H1 (cell line): ENCODE data around the gene NCOA6. TPM values are rescaled to one million over a fixed set of nuclear protein-coding genes. Genes with fewer than 3 reads are reported as not detected.

Experiments
- POLR2AphosphoS5 ChIP-seq: IDR thresholded peaks from 2 replicates; pipeline ENCODE4 v1.6.1; 2011; ENCODE audit warnings: low read depth, low read length
- RXRA ChIP-seq: IDR thresholded peaks from 2 replicates; pipeline ENCODE4 v1.6.1; 2011; ENCODE audit warnings: low read depth, mild to moderate bottlenecking, low read length, moderate library complexity; ENCODE audit not compliant: insufficient read depth
- polyA plus RNA-seq, 7 experiments: library from polyadenylated mRNA; depleted of rRNA in 3 of 7; stranded (reverse) in 5 of 7; unstranded in 2 of 7; fragments of >200 nt in 5 of 7; fragments of 200-250 nt in 2 of 7; gene quantifications; 1 replicate in 5 of 7; 2 replicates in 1 of 7; 4 replicates in 1 of 7; pipeline versions ENCODE4 v1.2.1 to v1.2.3, GENCODE V29; 2011 to 2013; ENCODE audit warnings: missing spikeins in 2 of 7, mixed read lengths in 2 of 7
- total RNA-seq: library from RNA; stranded (reverse); fragmentation: NEBNext Ultra II Directional; extraction: Animal tissue kit (Norgen Biotek cat#: 25700); gene quantifications from 2 replicates; pipeline ENCODE4 v1.2.1, GENCODE V29; 2021
- TF ChIP-seq, protein P1 (sequence below): fragments of 300-600 bp; sonication (generic); IDR thresholded peaks from 2 replicates; pipeline ENCODE4 v1.7.1; 2012; ENCODE audit warnings: low read length, moderate library complexity, mild to moderate bottlenecking, inconsistent platforms; ENCODE audit not compliant: insufficient replicate concordance

NCOA6 gene
- total and polyA plus RNA-seq, 2 of the 8 experiments (the other 6 are each of a cell fraction or from before 2014, with no cell fraction given), result 9.0 to 9.5 TPM

- TF ChIP-seq, protein P1, sequence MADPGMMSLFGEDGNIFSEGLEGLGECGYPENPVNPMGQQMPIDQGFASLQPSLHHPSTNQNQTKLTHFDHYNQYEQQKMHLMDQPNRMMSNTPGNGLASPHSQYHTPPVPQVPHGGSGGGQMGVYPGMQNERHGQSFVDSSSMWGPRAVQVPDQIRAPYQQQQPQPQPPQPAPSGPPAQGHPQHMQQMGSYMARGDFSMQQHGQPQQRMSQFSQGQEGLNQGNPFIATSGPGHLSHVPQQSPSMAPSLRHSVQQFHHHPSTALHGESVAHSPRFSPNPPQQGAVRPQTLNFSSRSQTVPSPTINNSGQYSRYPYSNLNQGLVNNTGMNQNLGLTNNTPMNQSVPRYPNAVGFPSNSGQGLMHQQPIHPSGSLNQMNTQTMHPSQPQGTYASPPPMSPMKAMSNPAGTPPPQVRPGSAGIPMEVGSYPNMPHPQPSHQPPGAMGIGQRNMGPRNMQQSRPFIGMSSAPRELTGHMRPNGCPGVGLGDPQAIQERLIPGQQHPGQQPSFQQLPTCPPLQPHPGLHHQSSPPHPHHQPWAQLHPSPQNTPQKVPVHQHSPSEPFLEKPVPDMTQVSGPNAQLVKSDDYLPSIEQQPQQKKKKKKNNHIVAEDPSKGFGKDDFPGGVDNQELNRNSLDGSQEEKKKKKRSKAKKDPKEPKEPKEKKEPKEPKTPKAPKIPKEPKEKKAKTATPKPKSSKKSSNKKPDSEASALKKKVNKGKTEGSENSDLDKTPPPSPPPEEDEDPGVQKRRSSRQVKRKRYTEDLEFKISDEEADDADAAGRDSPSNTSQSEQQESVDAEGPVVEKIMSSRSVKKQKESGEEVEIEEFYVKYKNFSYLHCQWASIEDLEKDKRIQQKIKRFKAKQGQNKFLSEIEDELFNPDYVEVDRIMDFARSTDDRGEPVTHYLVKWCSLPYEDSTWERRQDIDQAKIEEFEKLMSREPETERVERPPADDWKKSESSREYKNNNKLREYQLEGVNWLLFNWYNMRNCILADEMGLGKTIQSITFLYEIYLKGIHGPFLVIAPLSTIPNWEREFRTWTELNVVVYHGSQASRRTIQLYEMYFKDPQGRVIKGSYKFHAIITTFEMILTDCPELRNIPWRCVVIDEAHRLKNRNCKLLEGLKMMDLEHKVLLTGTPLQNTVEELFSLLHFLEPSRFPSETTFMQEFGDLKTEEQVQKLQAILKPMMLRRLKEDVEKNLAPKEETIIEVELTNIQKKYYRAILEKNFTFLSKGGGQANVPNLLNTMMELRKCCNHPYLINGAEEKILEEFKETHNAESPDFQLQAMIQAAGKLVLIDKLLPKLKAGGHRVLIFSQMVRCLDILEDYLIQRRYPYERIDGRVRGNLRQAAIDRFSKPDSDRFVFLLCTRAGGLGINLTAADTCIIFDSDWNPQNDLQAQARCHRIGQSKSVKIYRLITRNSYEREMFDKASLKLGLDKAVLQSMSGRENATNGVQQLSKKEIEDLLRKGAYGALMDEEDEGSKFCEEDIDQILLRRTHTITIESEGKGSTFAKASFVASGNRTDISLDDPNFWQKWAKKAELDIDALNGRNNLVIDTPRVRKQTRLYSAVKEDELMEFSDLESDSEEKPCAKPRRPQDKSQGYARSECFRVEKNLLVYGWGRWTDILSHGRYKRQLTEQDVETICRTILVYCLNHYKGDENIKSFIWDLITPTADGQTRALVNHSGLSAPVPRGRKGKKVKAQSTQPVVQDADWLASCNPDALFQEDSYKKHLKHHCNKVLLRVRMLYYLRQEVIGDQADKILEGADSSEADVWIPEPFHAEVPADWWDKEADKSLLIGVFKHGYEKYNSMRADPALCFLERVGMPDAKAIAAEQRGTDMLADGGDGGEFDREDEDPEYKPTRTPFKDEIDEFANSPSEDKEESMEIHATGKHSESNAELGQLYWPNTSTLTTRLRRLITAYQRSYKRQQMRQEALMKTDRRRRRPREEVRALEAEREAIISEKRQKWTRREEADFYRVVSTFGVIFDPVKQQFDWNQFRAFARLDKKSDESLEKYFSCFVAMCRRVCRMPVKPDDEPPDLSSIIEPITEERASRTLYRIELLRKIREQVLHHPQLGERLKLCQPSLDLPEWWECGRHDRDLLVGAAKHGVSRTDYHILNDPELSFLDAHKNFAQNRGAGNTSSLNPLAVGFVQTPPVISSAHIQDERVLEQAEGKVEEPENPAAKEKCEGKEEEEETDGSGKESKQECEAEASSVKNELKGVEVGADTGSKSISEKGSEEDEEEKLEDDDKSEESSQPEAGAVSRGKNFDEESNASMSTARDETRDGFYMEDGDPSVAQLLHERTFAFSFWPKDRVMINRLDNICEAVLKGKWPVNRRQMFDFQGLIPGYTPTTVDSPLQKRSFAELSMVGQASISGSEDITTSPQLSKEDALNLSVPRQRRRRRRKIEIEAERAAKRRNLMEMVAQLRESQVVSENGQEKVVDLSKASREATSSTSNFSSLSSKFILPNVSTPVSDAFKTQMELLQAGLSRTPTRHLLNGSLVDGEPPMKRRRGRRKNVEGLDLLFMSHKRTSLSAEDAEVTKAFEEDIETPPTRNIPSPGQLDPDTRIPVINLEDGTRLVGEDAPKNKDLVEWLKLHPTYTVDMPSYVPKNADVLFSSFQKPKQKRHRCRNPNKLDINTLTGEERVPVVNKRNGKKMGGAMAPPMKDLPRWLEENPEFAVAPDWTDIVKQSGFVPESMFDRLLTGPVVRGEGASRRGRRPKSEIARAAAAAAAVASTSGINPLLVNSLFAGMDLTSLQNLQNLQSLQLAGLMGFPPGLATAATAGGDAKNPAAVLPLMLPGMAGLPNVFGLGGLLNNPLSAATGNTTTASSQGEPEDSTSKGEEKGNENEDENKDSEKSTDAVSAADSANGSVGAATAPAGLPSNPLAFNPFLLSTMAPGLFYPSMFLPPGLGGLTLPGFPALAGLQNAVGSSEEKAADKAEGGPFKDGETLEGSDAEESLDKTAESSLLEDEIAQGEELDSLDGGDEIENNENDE, result no peak
- no peak for TF ChIP-seq RXRA
- no peak for TF ChIP-seq POLR2AphosphoS5
These were observed 120.4 kb downstream of the NCOA6 start (continued) for GRCh38 chr20:34705008-34705396.
